A549 treated with CpdA at 1 μM for 4 hours (cell line): Measurements from ENCODE around the gene MMS19. TPM values are rescaled to one million over a fixed set of nuclear protein-coding genes. Genes with fewer than 3 reads are reported as not detected.

Source experiments
- total RNA-seq: library from RNA; stranded (reverse); fragments of 200-300 nt; extraction: Qiagen RNA extraction; gene quantifications from 5 replicates; pipeline ENCODE4 v1.2.3, GENCODE V29; 2022; ENCODE audit warnings: low read depth

Gene MMS19, protein sequence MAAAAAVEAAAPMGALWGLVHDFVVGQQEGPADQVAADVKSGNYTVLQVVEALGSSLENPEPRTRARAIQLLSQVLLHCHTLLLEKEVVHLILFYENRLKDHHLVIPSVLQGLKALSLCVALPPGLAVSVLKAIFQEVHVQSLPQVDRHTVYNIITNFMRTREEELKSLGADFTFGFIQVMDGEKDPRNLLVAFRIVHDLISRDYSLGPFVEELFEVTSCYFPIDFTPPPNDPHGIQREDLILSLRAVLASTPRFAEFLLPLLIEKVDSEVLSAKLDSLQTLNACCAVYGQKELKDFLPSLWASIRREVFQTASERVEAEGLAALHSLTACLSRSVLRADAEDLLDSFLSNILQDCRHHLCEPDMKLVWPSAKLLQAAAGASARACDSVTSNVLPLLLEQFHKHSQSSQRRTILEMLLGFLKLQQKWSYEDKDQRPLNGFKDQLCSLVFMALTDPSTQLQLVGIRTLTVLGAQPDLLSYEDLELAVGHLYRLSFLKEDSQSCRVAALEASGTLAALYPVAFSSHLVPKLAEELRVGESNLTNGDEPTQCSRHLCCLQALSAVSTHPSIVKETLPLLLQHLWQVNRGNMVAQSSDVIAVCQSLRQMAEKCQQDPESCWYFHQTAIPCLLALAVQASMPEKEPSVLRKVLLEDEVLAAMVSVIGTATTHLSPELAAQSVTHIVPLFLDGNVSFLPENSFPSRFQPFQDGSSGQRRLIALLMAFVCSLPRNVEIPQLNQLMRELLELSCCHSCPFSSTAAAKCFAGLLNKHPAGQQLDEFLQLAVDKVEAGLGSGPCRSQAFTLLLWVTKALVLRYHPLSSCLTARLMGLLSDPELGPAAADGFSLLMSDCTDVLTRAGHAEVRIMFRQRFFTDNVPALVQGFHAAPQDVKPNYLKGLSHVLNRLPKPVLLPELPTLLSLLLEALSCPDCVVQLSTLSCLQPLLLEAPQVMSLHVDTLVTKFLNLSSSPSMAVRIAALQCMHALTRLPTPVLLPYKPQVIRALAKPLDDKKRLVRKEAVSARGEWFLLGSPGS
- total RNA-seq = 43.9 to 50.0 TPM (median 45.7 TPM) in 5 replicates

DNA sequence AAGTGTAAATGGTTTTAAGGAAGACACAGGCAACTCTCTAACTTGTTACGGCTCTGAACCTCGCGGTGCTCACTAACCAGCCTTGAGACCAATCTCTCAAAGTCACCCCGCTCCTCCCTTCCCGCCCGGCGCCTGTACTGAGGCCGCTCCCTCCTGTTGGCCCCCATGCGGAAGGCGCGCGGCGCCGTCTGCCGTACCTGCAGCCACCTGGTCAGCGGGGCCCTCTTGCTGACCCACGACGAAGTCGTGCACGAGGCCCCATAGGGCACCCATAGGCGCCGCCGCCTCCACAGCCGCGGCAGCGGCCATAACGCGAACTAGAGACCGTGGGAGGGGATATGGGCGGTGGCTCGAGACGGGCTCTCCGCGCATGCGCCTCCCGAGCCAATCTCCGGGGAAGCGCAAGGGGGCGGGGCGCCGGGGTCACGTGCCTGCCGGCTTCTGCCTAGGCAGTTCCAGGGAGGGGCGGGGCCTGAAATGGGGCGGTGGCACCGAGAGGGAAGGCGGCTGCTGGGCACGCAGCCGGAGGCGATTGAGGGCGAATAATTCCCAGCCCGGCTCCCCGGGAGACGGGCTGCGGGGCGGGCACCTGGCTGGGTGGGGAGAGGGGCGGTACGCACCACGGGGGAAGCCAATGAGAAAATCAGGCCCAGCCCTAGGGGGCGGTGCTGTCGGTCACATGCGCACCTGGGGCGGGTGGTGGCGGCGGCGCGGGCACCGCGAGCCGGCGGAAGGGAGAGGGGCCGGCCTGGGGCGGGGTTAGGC lies at the start of gene MMS19:
Gene MMS19, minus strand, starts transcription at position 347 of the 765 bp plus-strand sequence. Its CDS starts 38 bp downstream, at position 309.

DNA sequence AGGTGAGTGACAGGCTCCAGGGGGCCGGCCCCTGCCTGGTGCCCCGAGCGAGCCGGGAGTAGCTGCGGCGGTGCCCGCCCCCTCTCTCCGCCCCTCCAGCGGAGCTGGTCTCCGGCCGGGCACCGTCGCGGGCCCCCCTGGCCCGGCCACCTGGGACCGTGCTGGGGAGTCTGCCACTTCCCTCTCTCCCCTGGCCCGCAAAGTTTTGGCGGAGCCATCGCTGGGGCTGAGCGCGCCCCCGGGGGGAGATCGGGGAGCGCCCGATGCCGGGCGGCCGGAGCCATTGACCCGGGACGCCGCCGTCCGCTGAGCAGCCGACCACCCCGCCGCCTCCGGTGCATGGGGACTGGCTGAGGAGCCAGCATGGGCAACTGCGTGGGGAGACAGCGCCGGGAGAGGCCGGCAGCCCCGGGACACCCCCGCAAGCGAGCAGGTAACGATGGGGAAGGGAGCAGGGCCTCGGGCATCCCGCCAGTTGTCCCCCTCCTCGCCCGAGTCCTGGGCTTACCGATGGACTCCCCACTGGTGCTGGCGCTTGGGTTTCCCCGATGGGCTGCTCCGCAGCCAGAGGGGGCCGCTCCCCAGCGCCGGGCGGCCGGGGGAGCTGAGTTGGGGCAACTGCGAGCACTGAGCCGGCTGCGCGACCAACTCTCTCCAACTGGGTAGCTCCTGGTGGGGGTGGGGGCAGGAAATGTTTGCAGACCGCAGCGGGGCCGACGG lies 779 bp upstream of the MMS19 start, which contains the start of gene UBTD1:
Gene UBTD1, plus strand, starts transcription at position 84 of the 720 bp plus-strand sequence. Its CDS starts 280 bp downstream, at position 364.

DNA sequence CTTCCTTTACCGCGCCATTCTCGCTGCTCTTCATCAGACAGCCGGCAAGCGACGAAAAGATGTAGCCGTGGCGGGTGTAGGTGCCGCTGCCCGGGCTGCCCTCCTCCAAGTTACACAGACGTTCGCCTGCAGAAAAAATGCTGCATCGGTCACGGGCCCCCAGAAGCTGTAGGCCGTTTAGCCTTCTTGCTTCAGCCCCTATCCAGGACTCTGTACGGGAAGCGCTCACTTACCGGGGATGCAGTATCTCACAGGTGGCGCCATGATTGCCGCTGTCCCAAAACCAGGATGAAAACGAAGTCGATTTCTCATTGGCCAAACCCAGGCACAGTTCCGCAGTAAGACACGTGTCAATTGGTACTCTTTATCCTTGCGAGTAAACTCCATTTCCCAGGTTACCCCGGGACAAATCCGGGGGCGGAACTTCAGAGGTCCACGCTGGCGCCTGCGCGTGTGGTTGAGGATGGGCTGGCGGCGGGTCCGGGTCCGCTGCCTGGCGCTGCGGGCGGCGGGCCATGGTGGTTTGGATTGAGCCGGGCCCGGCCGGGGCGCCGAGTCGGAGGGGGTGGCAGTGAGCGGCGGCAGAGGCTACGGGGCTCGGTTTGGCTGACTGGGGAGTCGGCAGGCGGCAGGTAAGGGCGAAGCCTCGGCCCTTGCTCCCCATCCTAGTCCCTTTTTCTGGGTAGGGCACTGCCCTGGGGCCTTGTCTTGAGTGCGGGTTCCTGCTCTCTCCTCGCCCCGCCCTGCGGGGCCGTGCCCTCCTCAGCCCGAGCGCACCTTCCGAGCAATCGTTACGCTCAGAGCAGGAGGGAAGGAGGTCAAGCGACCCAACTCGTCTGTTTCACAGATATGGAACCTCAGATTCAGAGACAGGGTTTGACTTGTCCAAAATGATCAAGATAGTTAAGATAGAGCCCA lies 52.2 kb downstream of the MMS19 start, which contains the start of the genes EXOSC1 and ZDHHC16:
Gene EXOSC1, minus strand, starts transcription at position 285 of the 918 bp plus-strand sequence. Its CDS starts 21 bp downstream, at position 264.
Gene ZDHHC16, plus strand, starts transcription at position 454 of the 918 bp plus-strand sequence. CDS start 5,501 bp downstream, outside the sequence.

DNA sequence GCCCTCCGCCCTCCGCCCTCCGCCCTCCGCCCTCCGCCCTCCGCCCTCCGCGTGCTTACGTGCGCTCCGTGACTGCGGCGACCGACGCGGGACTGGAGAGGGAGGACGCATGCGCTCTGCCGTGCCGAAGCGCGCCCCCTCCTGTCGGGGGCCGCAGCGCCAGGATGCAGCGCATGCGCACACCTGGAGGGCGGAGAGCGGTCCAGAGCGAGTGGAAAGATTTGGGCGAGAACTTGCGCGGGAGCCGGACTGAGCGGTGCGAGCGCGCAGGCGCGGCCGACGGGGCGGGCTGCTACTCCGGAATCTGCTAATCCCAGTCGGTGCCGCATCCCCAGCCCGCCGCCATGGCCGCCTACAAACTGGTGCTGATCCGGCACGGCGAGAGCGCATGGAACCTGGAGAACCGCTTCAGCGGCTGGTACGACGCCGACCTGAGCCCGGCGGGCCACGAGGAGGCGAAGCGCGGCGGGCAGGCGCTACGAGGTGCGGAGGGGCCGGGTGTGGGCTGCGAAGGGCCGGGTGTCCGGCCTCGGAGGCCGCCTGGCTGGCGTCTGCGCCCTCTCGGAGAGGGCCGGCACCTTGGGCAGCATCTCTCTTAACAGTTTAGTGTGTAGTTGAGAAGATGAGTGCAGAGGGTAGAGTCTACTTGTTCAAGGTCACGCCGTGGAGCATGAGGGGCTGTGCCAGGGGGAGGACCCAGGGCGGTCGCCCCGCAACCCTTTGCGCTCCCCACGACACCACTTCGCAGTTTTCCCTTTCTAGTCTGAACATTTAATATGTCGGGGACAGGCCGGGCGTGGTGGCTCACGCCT lies 72.1 kb downstream of the MMS19 start, which contains the start of gene PGAM1:
Gene PGAM1, plus strand, starts transcription at position 228 of the 812 bp plus-strand sequence. Its CDS starts 117 bp downstream, at position 345.

Other genes with a start within 250 kb of the MMS19 start
- gene ARHGAP19, start 205.8 kb downstream of the MMS19 start, total RNA-seq = 4.4 to 6.2 TPM (median 5.1 TPM) in 5 replicates
- 0.93 to 2.1 TPM (median 1.9 TPM) in 5 replicates for gene FRAT1, start 179.2 kb downstream of the MMS19 start, total RNA-seq
- gene FRAT2, start 163.7 kb downstream of the MMS19 start, total RNA-seq = 5.2 to 8.8 TPM (median 8.4 TPM) in 5 replicates
- 54.6 to 69.6 TPM (median 63.0 TPM) in 5 replicates for gene RRP12, start 97.1 kb downstream of the MMS19 start, total RNA-seq
- 576 to 660 TPM (median 632 TPM) in 5 replicates for gene PGAM1, start 72.2 kb downstream of the MMS19 start, total RNA-seq
- 49.4 to 60.0 TPM (median 57.8 TPM) in 5 replicates for gene EXOSC1, start 52.4 kb downstream of the MMS19 start, total RNA-seq
- gene ZDHHC16, start 52.2 kb downstream of the MMS19 start, total RNA-seq = 40.5 to 54.5 TPM (median 52.8 TPM) in 5 replicates
- gene UBTD1, start 502 bp upstream of the MMS19 start, total RNA-seq = 12.0 to 19.6 TPM (median 19.1 TPM) in 5 replicates
- 2.5 to 4.8 TPM (median 4.0 TPM) in 5 replicates for gene ANKRD2, start 74.4 kb upstream of the MMS19 start, total RNA-seq
- gene HOGA1, start 86.0 kb upstream of the MMS19 start, total RNA-seq = 0.81 to 2.0 TPM (median 1.3 TPM) in 5 replicates
- gene C10orf62, start 91.3 kb upstream of the MMS19 start, total RNA-seq = 0.12 TPM in 1 of 5 replicates, not detected in the others
- 3.7 to 9.1 TPM (median 7.8 TPM) in 5 replicates for gene MORN4, start 135.1 kb upstream of the MMS19 start, total RNA-seq
- 25.8 to 31.9 TPM (median 30.9 TPM) in 5 replicates for gene PI4K2A, start 142.2 kb upstream of the MMS19 start, total RNA-seq
- 62.7 to 115 TPM (median 89.2 TPM) in 5 replicates for gene AVPI1, start 188.8 kb upstream of the MMS19 start, total RNA-seq
- 34.9 to 44.0 TPM (median 37.7 TPM) in 5 replicates for gene MARVELD1, start 215.3 kb upstream of the MMS19 start, total RNA-seq
- 20.9 to 25.1 TPM (median 23.4 TPM) in 5 replicates for gene ZFYVE27, start 238.7 kb upstream of the MMS19 start, total RNA-seq